Measurements from ENCODE around the gene POLR1E.

Gene POLR1E

DNA sequence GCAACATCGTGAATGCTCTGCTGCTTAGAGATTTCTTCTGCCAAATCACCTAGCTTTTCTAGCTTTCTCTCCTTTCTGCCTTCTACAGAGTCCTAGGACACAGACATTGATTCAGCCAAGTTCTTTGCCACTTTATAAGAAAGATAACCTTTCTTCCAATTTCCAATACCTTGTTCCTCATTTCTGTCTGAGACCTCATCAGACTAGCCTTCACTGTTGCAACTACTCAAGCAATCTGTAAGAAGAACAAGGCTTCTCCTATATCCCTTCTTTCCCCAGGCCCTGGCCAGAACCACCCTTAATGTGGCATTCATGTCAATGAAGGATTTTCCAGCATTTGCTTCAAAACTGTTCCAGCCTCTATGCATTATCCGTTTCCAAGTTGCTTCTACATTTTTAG is 66.1 kb downstream of the POLR1E start:
- no peak overlapping the region for H3K4me3 ChIP-seq (ENCODE audit: low read length)
- no peaks in the 10 kb centered on the region for H3K9me3 ChIP-seq (ENCODE audit: insufficient read depth, low read length)
- no peaks in the 10 kb centered on the region for H3K79me2 ChIP-seq (ENCODE audit: low read length)
- no peak for TF ChIP-seq EZH2phosphoT487 (IDR thresholded peaks at IDR 0.05; ENCODE audit: low read depth)
- no peaks in the 10 kb centered on the region for H3K36me3 ChIP-seq (replicated peaks; ENCODE audit: low read depth, low read length)
- H3K9ac ChIP-seq (ENCODE audit: low read length): no peak overlapping the region
- H2AFZ ChIP-seq (ENCODE audit: low read depth, low read length): no peak overlapping the region
- no peak overlapping the region for H3K27ac ChIP-seq (ENCODE audit: low read length)
- no peaks in the 10 kb centered on the region for H3K27me3 ChIP-seq (ENCODE audit: low read depth, low read length)
- H3K4me2 ChIP-seq (ENCODE audit: low read length): no peak overlapping the region
- H4K20me1 ChIP-seq (ENCODE audit: insufficient read depth, low read length): no peaks in the 10 kb centered on the region
- peaks cover 6% of the 10 kb centered on the region for H3K4me1 ChIP-seq (ENCODE audit: low read length)

All from OCI-LY3 (cell line).